IMR-90 (cell line): ENCODE data around the gene RAB3C. TPM values are rescaled to one million over a fixed set of nuclear protein-coding genes. Genes with fewer than 3 reads are reported as not detected.
A peak's percentile ranks its signal among the peaks of the same experiment; 100 is the strongest.

Experiments used
- ATAC-seq: fragments of 200-7000 bp; cut with Tn5 transposase; 2 replicates; pipeline ENCODE4 v1.9.1; 2020; ENCODE audit warnings: low read depth, mild to moderate bottlenecking, moderate library complexity
- BruUV-seq: library from RNA; stranded (reverse); fragments of 400-500 nt; replicated peaks from 2 replicates; lab custom pipeline; 2021; lab: Mats Ljungman, UMichigan
- CTCF ChIA-PET: fragments of 300-600 bp; formaldehyde crosslinking; extraction: SDS; loops from one replicate; lab custom pipeline; 2021; ENCODE audit warnings: antibody characterized with exemption; lab: Yijun Ruan, JAX
- POLR2A ChIA-PET: fragments of 300-600 bp; sonication (Branson Sonifier 250); formaldehyde crosslinking; loops from one replicate; lab custom pipeline; 2022; ENCODE audit warnings: antibody characterized with exemption; ENCODE audit not compliant: unreplicated experiment; lab: Charles Lee
- DNase-seq: peaks from one replicate; pipeline ENCODE4 v3.0.0; 2013
- H2AFZ ChIP-seq: replicated peaks from 2 replicates; pipeline ENCODE3; 2013; ENCODE audit warnings: low read length, mild to moderate bottlenecking; ENCODE audit not compliant: poor library complexity
- H2AK5ac ChIP-seq: 2 replicates; pipeline ENCODE4 v1.6.1; 2013; ENCODE audit warnings: low read depth, low read length, inconsistent platforms
- H2AK9ac ChIP-seq: replicated peaks from 2 replicates; pipeline ENCODE3; 2013; ENCODE audit warnings: mild to moderate bottlenecking, low read depth, low read length, moderate library complexity; ENCODE audit not compliant: poor library complexity
- H2BK120ac ChIP-seq: 2 replicates; pipeline ENCODE4 v1.6.1; 2013; ENCODE audit warnings: low read depth, low read length, inconsistent platforms
- H2BK15ac ChIP-seq: 3 replicates; pipeline ENCODE4 v1.6.1; 2013; ENCODE audit warnings: low read depth, low read length, inconsistent platforms
- H2BK20ac ChIP-seq: 2 replicates; pipeline ENCODE4 v1.6.1; 2013; ENCODE audit warnings: low read depth, mild to moderate bottlenecking, inconsistent platforms, low read length, moderate library complexity
- H2BK5ac ChIP-seq: 2 replicates; pipeline ENCODE4 v1.6.1; 2013; ENCODE audit warnings: mild to moderate bottlenecking, low read depth, low read length, inconsistent platforms; ENCODE audit not compliant: poor library complexity, severe bottlenecking
- H3K14ac ChIP-seq: replicated peaks from 2 replicates; pipeline ENCODE4 v1.6.1; 2013; ENCODE audit warnings: low read depth, low read length, inconsistent platforms
- H3K18ac ChIP-seq: 2 replicates; pipeline ENCODE4 v1.6.1; 2013; ENCODE audit warnings: low read depth, low read length, control low read depth
- H3K23ac ChIP-seq: 2 replicates; pipeline ENCODE4 v1.6.1; 2013; ENCODE audit warnings: low read depth, low read length, inconsistent platforms
- H3K27ac ChIP-seq: 2 replicates; pipeline ENCODE4 v1.5.1; 2013; ENCODE audit warnings: mild to moderate bottlenecking, control low read depth, low read length; ENCODE audit not compliant: insufficient read depth
- H3K27me3 ChIP-seq: 2 replicates; pipeline ENCODE4 v1.6.1; 2013; ENCODE audit warnings: low read length; ENCODE audit not compliant: control insufficient read depth, insufficient read depth
- H3K36me3 ChIP-seq: 2 replicates; pipeline ENCODE4 v1.6.1; 2013; ENCODE audit warnings: low read length, mixed read lengths; ENCODE audit not compliant: control insufficient read depth, insufficient read depth
- H3K4ac ChIP-seq: 2 replicates; pipeline ENCODE4 v1.6.1; 2013; ENCODE audit warnings: low read depth, low read length, inconsistent platforms
- H3K4me1 ChIP-seq: 2 replicates; pipeline ENCODE4 v1.6.1; 2013; ENCODE audit warnings: low read length, mixed read lengths; ENCODE audit not compliant: control insufficient read depth, insufficient read depth
- H3K4me2 ChIP-seq: 2 replicates; pipeline ENCODE4 v1.6.1; 2013; ENCODE audit warnings: low read depth, mild to moderate bottlenecking, control low read depth, low read length, moderate library complexity
- H3K4me3 ChIP-seq: 2 replicates; pipeline ENCODE4 v1.5.1; 2013; ENCODE audit warnings: low read depth, mild to moderate bottlenecking, control low read depth, low read length, moderate library complexity; ENCODE audit not compliant: insufficient read depth
- H3K56ac ChIP-seq: 2 replicates; pipeline ENCODE4 v1.6.1; 2013; ENCODE audit warnings: low read length, inconsistent platforms; ENCODE audit not compliant: insufficient read depth; ENCODE audit errors: extremely low read depth
- H3K79me1 ChIP-seq, 2 experiments: 2 replicates each; pipeline ENCODE4 v1.6.1; 2013; ENCODE audit warnings: low read length in 2 of 2, inconsistent platforms in 1 of 2, low read depth in 1 of 2
- H3K9ac ChIP-seq: 2 replicates; pipeline ENCODE4 v1.6.1; 2013; ENCODE audit warnings: low read depth, low read length, control low read depth
- H3K9me1 ChIP-seq: 2 replicates; pipeline ENCODE4 v1.6.1; 2013; ENCODE audit warnings: low read length, inconsistent platforms; ENCODE audit not compliant: insufficient read depth
- H3K9me3 ChIP-seq: 2 replicates; pipeline ENCODE4 v1.6.1; 2013; ENCODE audit warnings: low read length; ENCODE audit not compliant: control insufficient read depth, insufficient read depth
- H4K20me1 ChIP-seq: 2 replicates; pipeline ENCODE4 v1.6.1; 2013; ENCODE audit warnings: low read length, inconsistent platforms; ENCODE audit not compliant: insufficient read depth
- H4K5ac ChIP-seq: 2 replicates; pipeline ENCODE4 v1.6.1; 2013; ENCODE audit warnings: mild to moderate bottlenecking, low read depth, low read length, control low read depth
- H4K8ac ChIP-seq, 2 experiments: 2 replicates each; pipeline ENCODE4 v1.6.1; 2013; ENCODE audit warnings: low read depth in 2 of 2, low read length in 2 of 2, control low read depth in 1 of 2, inconsistent platforms in 1 of 2
- H4K91ac ChIP-seq: 2 replicates; pipeline ENCODE4 v1.6.1; 2013; ENCODE audit warnings: low read depth, low read length, inconsistent platforms; ENCODE audit not compliant: insufficient read depth
- BHLHE40 ChIP-seq: fragments of 150-350 bp; IDR thresholded peaks from 2 replicates; pipeline ENCODE4 v1.6.1; 2016; ENCODE audit warnings: mild to moderate bottlenecking, low read depth, low read length
- CEBPB ChIP-seq: IDR thresholded peaks from 2 replicates; pipeline ENCODE4 v1.6.1; 2012; ENCODE audit warnings: low read depth, low read length, improper control_type of control experiment
- CHD1 ChIP-seq: IDR thresholded peaks from 2 replicates; pipeline ENCODE4 v1.6.1; 2012; ENCODE audit warnings: low read depth, low read length, improper control_type of control experiment
- ELK1 ChIP-seq: fragments of 150-350 bp; IDR thresholded peaks from 2 replicates; pipeline ENCODE4 v1.6.1; 2016; ENCODE audit warnings: low read depth, mild to moderate bottlenecking, low read length, moderate library complexity, borderline replicate concordance
- FOS ChIP-seq: fragments of 150-350 bp; IDR thresholded peaks from 2 replicates; pipeline ENCODE4 v1.6.1; 2016; ENCODE audit warnings: low read depth, low read length
- MAZ ChIP-seq: IDR thresholded peaks from 2 replicates; pipeline ENCODE4 v1.6.1; 2012; ENCODE audit warnings: low read depth, mild to moderate bottlenecking, low read length, improper control_type of control experiment, moderate library complexity, borderline replicate concordance
- POLR2A ChIP-seq: IDR thresholded peaks from 2 replicates; pipeline ENCODE4 v1.6.1; 2012; ENCODE audit warnings: mild to moderate bottlenecking, low read depth, low read length
- RAD21 ChIP-seq: IDR thresholded peaks from 2 replicates; pipeline ENCODE4 v1.6.1; 2012; ENCODE audit warnings: low read length, improper control_type of control experiment
- RCOR1 ChIP-seq: IDR thresholded peaks from 2 replicates; pipeline ENCODE4 v1.6.1; 2012; ENCODE audit warnings: mild to moderate bottlenecking, low read length, improper control_type of control experiment; ENCODE audit not compliant: insufficient replicate concordance
- RFX5 ChIP-seq: IDR thresholded peaks from 2 replicates; pipeline ENCODE4 v1.8.0; 2012; ENCODE audit warnings: low read depth, mild to moderate bottlenecking, low read length, moderate library complexity
- SMC3 ChIP-seq: fragments of 150-350 bp; IDR thresholded peaks from 2 replicates; pipeline ENCODE4 v1.6.1; 2016; ENCODE audit warnings: low read depth, mild to moderate bottlenecking, antibody characterized with exemption, low read length, moderate library complexity
- WGBS, 2 experiments: methylation state at CpG; one replicate each; pipeline versions ENCODE4 v1.1.5 to v1.1.7; 2013; ENCODE audit warnings: missing lambda C conversion rate in 2 of 2; ENCODE audit not compliant: insufficient read length in 1 of 2; ENCODE audit errors: extremely low coverage in 2 of 2; 5-methylcytosine and 5-hydroxymethylcytosine counted together
- dilution Hi-C: fragments of 300-500 bp; cut with HindIII; formaldehyde crosslinking; loops from one replicate; pipeline ENCODE4 v1.14.3; 2018; ENCODE audit warnings: low sequenced_read_pairs; ENCODE audit not compliant: unreplicated experiment
- in situ Hi-C: fragments of 300-500 bp; cut with MboI; formaldehyde crosslinking; loops from 3 replicates; pipeline ENCODE4 v1.14.3; 2019; ENCODE audit warnings: low sequenced_read_pairs, inconsistent platforms, mixed read lengths
- intact Hi-C: fragments of 100-400 bp; cut with micrococcal nuclease; formaldehyde crosslinking; loops from 2 replicates; pipeline ENCODE4 v1.10.0; 2022
- polyA plus RNA-seq, 3 experiments: library from polyadenylated mRNA; depleted of rRNA; stranded (reverse); fragments of >200 nt; gene quantifications; 2 replicates each; pipeline ENCODE4 v1.2.3, GENCODE V29; 2012; ENCODE audit warnings: low replicate concordance in 1 of 3
- total RNA-seq: library from RNA; depleted of rRNA; stranded (reverse); fragments of >200 nt; gene quantifications from 2 replicates; pipeline ENCODE4 v1.2.3, GENCODE V29; 2012
- TF ChIP-seq, protein P1 (sequence below): conservative IDR thresholded peaks from 2 replicates; pipeline ENCODE4 v1.5.1; 2012; ENCODE audit warnings: mild to moderate bottlenecking, low read depth, low read length, improper control_type of control experiment
- TF ChIP-seq, protein P2 (sequence below): fragments of 150-350 bp; IDR thresholded peaks from 2 replicates; pipeline ENCODE4 v1.6.1; 2017; ENCODE audit warnings: mild to moderate bottlenecking, antibody characterized with exemption, low read length, low read depth

Gene RAB3C
- total and polyA plus RNA-seq, 2 of the 4 experiments (the other 2 are of a cell fraction), result not detected

DNA sequence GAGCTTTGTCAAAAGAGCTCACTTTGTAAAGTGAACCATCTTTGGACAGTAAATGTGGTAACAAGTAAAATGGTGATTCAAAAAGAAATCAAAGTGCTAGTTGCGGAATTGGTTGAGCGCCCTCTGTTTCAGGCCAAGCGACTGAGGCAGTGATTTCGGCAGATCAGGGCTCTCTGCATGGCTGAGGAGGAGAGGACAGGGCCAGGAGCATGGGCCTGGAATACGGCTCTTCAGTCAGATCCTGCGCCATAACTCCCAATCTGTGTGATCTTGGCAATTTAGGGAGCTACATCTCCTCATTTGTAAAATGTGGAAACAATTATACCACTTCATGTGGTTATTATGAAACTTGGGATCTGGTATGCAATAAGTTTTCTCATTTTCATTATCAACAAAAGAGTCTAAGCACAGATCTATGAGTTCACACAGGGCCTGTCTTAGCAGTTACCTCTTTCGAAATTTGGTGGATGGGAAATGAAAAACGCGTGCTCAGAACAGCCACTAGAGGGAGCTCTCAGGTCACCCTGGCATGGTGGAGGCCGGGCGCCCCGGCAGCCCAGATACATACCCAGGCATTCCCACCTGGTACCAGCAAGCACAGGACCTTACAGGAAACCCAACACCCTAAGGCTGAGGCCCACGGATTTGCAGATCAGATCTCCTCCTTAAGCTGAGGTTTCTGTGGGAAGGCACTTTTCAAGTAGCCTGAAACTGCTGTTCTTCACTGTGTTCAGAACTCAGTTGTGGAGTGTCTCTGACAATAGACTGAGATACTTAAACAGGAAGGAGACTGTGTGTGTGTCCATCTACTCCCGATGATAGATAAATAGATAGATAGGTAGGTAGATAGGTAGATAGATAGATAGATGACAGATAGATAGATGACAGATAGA, 303.7 kb downstream of the RAB3C start:
- ChIA-PET POLR2A (no interaction called here), CTCF (interaction anchor here (0.7 to 2.4 kb wide), 9 partner anchors 9 to 176 kb away, joined by 3 to 6 read pairs (median 3); no protein-coding TSS in a partner anchor)
- Histone ChIP-seq H3K9me3 (no peaks in the 10 kb centered on the region), H2BK120ac (no peak overlapping the region), H3K79me1 (no peaks in the 10 kb centered on the region), H4K91ac (no peak overlapping the region), H3K4me2 (0 out of 2 replicates have a peak overlapping the region, but pooled peaks have one; percentile 53), H3K27ac (no peak overlapping the region), H2AK9ac (no peak overlapping the region), H3K23ac (no peak overlapping the region), H4K5ac (no peak overlapping the region), H4K20me1 (no peaks in the 10 kb centered on the region), H2BK15ac (no peak overlapping the region), H3K4me1 (peaks cover 7% of the 10 kb centered on the region; the same call in 1 of the 2 replicates), H2BK20ac (no peak overlapping the region), H2AFZ (peak overlapping the region; percentile 86), H4K8ac (0 out of 4 replicates have a peak overlapping the region, but pooled peaks of 1 of the 2 experiments have one; percentile 41), H2BK5ac (no peak overlapping the region), H3K4me3 (no peak overlapping the region), H3K4ac (no peak overlapping the region), H3K9ac (no peak overlapping the region; the same call in 1 of the 2 replicates), H3K18ac (no peak overlapping the region), H3K56ac (no peak overlapping the region), H3K27me3 (peaks cover 2% of the 10 kb centered on the region), H3K9me1 (no peaks in the 10 kb centered on the region), H3K14ac (no peak overlapping the region), H2AK5ac (no peak overlapping the region), H3K36me3 (no peaks in the 10 kb centered on the region)
- dilution Hi-C loops (no loop called here), in situ Hi-C loops (loop anchor here (5.0 to 25.0 kb wide), 2 partner anchors 291 to 476 kb away; no protein-coding TSS in a partner anchor), intact Hi-C loops (loop anchor here (1.0 to 2.0 kb wide), 2 partner anchors 288 to 494 kb away; no protein-coding TSS in a partner anchor)
- DNase-seq (peak; percentile 57), ATAC-seq (peak; percentile 87)
- WGBS, 2 experiments, result 60% methylated on average over 1 of the region's 14 CpGs; no CpG with 5 or more reads in 1 of the 2 experiments
- BruUV-seq, result no TSS peak
- TF ChIP-seq CEBPB (peak; percentile 62; the same call in 1 of the 2 replicates), SMC3 (peak; percentile 59), RCOR1 (no peak), BHLHE40 (no peak), POLR2A (no peak), FOS (no peak), RAD21 (peak; percentile 78), CHD1 (no peak), MAZ (no peak), RFX5 (no peak), ELK1 (no peak)
- TF ChIP-seq, protein P1, sequence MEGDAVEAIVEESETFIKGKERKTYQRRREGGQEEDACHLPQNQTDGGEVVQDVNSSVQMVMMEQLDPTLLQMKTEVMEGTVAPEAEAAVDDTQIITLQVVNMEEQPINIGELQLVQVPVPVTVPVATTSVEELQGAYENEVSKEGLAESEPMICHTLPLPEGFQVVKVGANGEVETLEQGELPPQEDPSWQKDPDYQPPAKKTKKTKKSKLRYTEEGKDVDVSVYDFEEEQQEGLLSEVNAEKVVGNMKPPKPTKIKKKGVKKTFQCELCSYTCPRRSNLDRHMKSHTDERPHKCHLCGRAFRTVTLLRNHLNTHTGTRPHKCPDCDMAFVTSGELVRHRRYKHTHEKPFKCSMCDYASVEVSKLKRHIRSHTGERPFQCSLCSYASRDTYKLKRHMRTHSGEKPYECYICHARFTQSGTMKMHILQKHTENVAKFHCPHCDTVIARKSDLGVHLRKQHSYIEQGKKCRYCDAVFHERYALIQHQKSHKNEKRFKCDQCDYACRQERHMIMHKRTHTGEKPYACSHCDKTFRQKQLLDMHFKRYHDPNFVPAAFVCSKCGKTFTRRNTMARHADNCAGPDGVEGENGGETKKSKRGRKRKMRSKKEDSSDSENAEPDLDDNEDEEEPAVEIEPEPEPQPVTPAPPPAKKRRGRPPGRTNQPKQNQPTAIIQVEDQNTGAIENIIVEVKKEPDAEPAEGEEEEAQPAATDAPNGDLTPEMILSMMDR, result peak; percentile 86
- TF ChIP-seq, protein P2, sequence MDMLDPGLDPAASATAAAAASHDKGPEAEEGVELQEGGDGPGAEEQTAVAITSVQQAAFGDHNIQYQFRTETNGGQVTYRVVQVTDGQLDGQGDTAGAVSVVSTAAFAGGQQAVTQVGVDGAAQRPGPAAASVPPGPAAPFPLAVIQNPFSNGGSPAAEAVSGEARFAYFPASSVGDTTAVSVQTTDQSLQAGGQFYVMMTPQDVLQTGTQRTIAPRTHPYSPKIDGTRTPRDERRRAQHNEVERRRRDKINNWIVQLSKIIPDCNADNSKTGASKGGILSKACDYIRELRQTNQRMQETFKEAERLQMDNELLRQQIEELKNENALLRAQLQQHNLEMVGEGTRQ, result no peak
